Neural cell (in vitro differentiated cells): Measurements from ENCODE around the gene PNPLA2. TPM values are rescaled to one million over a fixed set of nuclear protein-coding genes. Genes with fewer than 3 reads are reported as not detected.

ENCODE experiments used
- H2AFZ ChIP-seq: fragments of 200-600, 300-800 bp; sonication (generic), shearing (Covaris generic); 2 replicates; pipeline ENCODE4 v1.6.0; 2014; ENCODE audit warnings: low read depth, mild to moderate bottlenecking, antibody characterized with exemption, low read length, moderate library complexity
- H3F3A ChIP-seq: fragments of 200-600 bp; shearing (Covaris generic); 2 replicates; pipeline ENCODE4 v1.6.1; 2016; ENCODE audit warnings: mild to moderate bottlenecking, moderate library complexity, mixed read lengths, antibody characterized with exemption, low read length; ENCODE audit not compliant: insufficient read depth, poor library complexity, severe bottlenecking
- H3K27ac ChIP-seq: fragments of 200-600, 300-800 bp; sonication (generic), shearing (Covaris generic); 2 replicates; pipeline ENCODE4 v1.5.1; 2014; ENCODE audit warnings: mild to moderate bottlenecking, low read length, moderate library complexity
- H3K27me3 ChIP-seq: fragments of 300-800, 200-600 bp; sonication (generic), shearing (Covaris generic); 2 replicates; pipeline ENCODE4 v1.6.0; 2014; ENCODE audit warnings: mild to moderate bottlenecking, low read depth, low read length, moderate library complexity; ENCODE audit not compliant: insufficient read depth
- H3K36me3 ChIP-seq: fragments of 300-800, 200-600 bp; sonication (generic), shearing (Covaris generic); 2 replicates; pipeline ENCODE4 v1.5.1; 2014; ENCODE audit warnings: mild to moderate bottlenecking, antibody characterized with exemption, low read length, moderate library complexity; ENCODE audit not compliant: insufficient read depth
- H3K4me2 ChIP-seq: fragments of 300-800, 200-600 bp; sonication (generic), shearing (Covaris generic); 2 replicates; pipeline ENCODE4 v1.6.0; 2014; ENCODE audit warnings: mild to moderate bottlenecking, low read length
- H3K4me3 ChIP-seq: fragments of 300-800, 200-600 bp; sonication (generic), shearing (Covaris generic); 2 replicates; pipeline ENCODE4 v1.5.1; 2014; ENCODE audit warnings: mild to moderate bottlenecking, low read length, moderate library complexity
- H3K79me2 ChIP-seq: fragments of 200-600 bp; shearing (Covaris generic); replicated peaks from 2 replicates; pipeline ENCODE4 v1.6.0; 2014; ENCODE audit warnings: mild to moderate bottlenecking, low read length, moderate library complexity; ENCODE audit not compliant: insufficient read depth
- H3K9ac ChIP-seq: fragments of 300-800, 200-600 bp; sonication (generic), shearing (Covaris generic); 2 replicates; pipeline ENCODE4 v1.6.1; 2016; ENCODE audit warnings: mild to moderate bottlenecking, low read length, mixed read lengths
- H3K9me2 ChIP-seq: fragments of 200-600 bp; shearing (Covaris generic); 2 replicates; pipeline ENCODE4 v1.6.1; 2016; ENCODE audit warnings: mild to moderate bottlenecking, low read length, mixed read lengths; ENCODE audit not compliant: insufficient read depth
- H3K9me3 ChIP-seq: fragments of 200-600, 300-800 bp; sonication (generic), shearing (Covaris generic); 2 replicates; pipeline ENCODE4 v1.6.1; 2016; ENCODE audit warnings: mild to moderate bottlenecking, mixed run types, low read length, moderate library complexity, mixed read lengths
- H4K20me1 ChIP-seq: fragments of 200-600 bp; shearing (Covaris generic); 2 replicates; pipeline ENCODE4 v1.6.1; 2016; ENCODE audit warnings: mild to moderate bottlenecking, mixed run types; ENCODE audit not compliant: insufficient read depth
- EP300 ChIP-seq: fragments of 450-650 bp; conservative IDR thresholded peaks from 2 replicates; pipeline ENCODE4 v1.6.1; 2014; ENCODE audit warnings: antibody characterized with exemption, mild to moderate bottlenecking, moderate library complexity; ENCODE audit not compliant: poor library complexity, severe bottlenecking
- EZH2 ChIP-seq: fragments of 200-600, 300-800 bp; shearing (Covaris generic), sonication (generic); IDR thresholded peaks from 2 replicates; pipeline ENCODE4 v1.6.1; 2014; ENCODE audit warnings: antibody characterized with exemption, low read length, borderline replicate concordance, mild to moderate bottlenecking; ENCODE audit not compliant: insufficient read depth, poor library complexity, severe bottlenecking
- MXI1 ChIP-seq: fragments of 450-650 bp; conservative IDR thresholded peaks from 2 replicates; pipeline ENCODE4 v1.6.1; 2014; ENCODE audit warnings: antibody characterized with exemption, mild to moderate bottlenecking; ENCODE audit not compliant: poor library complexity, severe bottlenecking
- POLR2AphosphoS5 ChIP-seq: IDR thresholded peaks from 2 replicates; pipeline ENCODE4 v1.6.1; 2012
- RAD21 ChIP-seq: fragments of 450-650 bp; conservative IDR thresholded peaks from 2 replicates; pipeline ENCODE4 v1.6.1; 2014; ENCODE audit warnings: antibody characterized with exemption, mild to moderate bottlenecking, moderate library complexity
- SMC3 ChIP-seq: fragments of 450-650 bp; conservative IDR thresholded peaks from 2 replicates; pipeline ENCODE4 v1.6.1; 2014; ENCODE audit warnings: antibody characterized with exemption, mild to moderate bottlenecking, moderate library complexity; ENCODE audit not compliant: poor library complexity
- TAF1 ChIP-seq: IDR thresholded peaks from 2 replicates; pipeline ENCODE4 v1.6.1; 2012; ENCODE audit warnings: low read depth
- polyA plus RNA-seq: library from polyadenylated mRNA; depleted of rRNA; stranded (reverse); fragments of >200 nt; gene quantifications from 2 replicates; pipeline ENCODE4 v1.2.3, GENCODE V29; 2014
- TF ChIP-seq, protein P1 (sequence below): IDR thresholded peaks from 2 replicates; pipeline ENCODE4 v1.6.1; 2012; ENCODE audit warnings: borderline replicate concordance
- TF ChIP-seq, protein P2 (sequence below): fragments of 450-650 bp; IDR thresholded peaks from 2 replicates; pipeline ENCODE4 v1.5.1; 2014; ENCODE audit warnings: antibody characterized with exemption, mild to moderate bottlenecking, moderate library complexity; ENCODE audit not compliant: poor library complexity, severe bottlenecking

Gene PNPLA2
- polyA plus RNA-seq, 1 donor from 2014 or later = 7.8 TPM

GRCh38 chr11:773830-774229, 44.9 kb upstream of the PNPLA2 start:
- Histone ChIP-seq H3K27me3 (no peaks in the 10 kb centered on the region), H3F3A (no peaks in the 10 kb centered on the region), H3K4me3 (no peak overlapping the region), H3K9me2 (no peaks in the 10 kb centered on the region), H3K9ac (no peak overlapping the region), H3K27ac (no peak overlapping the region), H2AFZ (no peak overlapping the region), H3K4me2 (no peak overlapping the region), H3K9me3 (no peaks in the 10 kb centered on the region), H3K79me2 (peaks cover 31% of the 10 kb centered on the region), H4K20me1 (peaks cover 3% of the 10 kb centered on the region), H3K36me3 (no peaks in the 10 kb centered on the region)
- TF ChIP-seq SMC3 (no peak), POLR2AphosphoS5 (no peak), EP300 (no peak), RAD21 (no peak), TAF1 (no peak), EZH2 (no peak), MXI1 (no peak)
- TF ChIP-seq, protein P1, sequence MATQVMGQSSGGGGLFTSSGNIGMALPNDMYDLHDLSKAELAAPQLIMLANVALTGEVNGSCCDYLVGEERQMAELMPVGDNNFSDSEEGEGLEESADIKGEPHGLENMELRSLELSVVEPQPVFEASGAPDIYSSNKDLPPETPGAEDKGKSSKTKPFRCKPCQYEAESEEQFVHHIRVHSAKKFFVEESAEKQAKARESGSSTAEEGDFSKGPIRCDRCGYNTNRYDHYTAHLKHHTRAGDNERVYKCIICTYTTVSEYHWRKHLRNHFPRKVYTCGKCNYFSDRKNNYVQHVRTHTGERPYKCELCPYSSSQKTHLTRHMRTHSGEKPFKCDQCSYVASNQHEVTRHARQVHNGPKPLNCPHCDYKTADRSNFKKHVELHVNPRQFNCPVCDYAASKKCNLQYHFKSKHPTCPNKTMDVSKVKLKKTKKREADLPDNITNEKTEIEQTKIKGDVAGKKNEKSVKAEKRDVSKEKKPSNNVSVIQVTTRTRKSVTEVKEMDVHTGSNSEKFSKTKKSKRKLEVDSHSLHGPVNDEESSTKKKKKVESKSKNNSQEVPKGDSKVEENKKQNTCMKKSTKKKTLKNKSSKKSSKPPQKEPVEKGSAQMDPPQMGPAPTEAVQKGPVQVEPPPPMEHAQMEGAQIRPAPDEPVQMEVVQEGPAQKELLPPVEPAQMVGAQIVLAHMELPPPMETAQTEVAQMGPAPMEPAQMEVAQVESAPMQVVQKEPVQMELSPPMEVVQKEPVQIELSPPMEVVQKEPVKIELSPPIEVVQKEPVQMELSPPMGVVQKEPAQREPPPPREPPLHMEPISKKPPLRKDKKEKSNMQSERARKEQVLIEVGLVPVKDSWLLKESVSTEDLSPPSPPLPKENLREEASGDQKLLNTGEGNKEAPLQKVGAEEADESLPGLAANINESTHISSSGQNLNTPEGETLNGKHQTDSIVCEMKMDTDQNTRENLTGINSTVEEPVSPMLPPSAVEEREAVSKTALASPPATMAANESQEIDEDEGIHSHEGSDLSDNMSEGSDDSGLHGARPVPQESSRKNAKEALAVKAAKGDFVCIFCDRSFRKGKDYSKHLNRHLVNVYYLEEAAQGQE = no peak
- TF ChIP-seq, protein P2, sequence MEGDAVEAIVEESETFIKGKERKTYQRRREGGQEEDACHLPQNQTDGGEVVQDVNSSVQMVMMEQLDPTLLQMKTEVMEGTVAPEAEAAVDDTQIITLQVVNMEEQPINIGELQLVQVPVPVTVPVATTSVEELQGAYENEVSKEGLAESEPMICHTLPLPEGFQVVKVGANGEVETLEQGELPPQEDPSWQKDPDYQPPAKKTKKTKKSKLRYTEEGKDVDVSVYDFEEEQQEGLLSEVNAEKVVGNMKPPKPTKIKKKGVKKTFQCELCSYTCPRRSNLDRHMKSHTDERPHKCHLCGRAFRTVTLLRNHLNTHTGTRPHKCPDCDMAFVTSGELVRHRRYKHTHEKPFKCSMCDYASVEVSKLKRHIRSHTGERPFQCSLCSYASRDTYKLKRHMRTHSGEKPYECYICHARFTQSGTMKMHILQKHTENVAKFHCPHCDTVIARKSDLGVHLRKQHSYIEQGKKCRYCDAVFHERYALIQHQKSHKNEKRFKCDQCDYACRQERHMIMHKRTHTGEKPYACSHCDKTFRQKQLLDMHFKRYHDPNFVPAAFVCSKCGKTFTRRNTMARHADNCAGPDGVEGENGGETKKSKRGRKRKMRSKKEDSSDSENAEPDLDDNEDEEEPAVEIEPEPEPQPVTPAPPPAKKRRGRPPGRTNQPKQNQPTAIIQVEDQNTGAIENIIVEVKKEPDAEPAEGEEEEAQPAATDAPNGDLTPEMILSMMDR = no peak

GRCh38 chr11:774873-775592, 43.7 kb upstream of the PNPLA2 start:
- Histone ChIP-seq H2AFZ (no peak overlapping the region), H3K79me2 (peaks cover 31% of the 10 kb centered on the region), H3K4me2 (no peak overlapping the region), H3K9me3 (no peaks in the 10 kb centered on the region), H3K9me2 (no peaks in the 10 kb centered on the region), H3K9ac (no peak overlapping the region), H3K36me3 (no peaks in the 10 kb centered on the region), H3K4me3 (no peak overlapping the region), H4K20me1 (peaks cover 3% of the 10 kb centered on the region), H3F3A (no peaks in the 10 kb centered on the region), H3K27ac (no peak overlapping the region), H3K27me3 (no peaks in the 10 kb centered on the region)
- TF ChIP-seq EP300 (no peak), TAF1 (no peak), MXI1 (no peak), EZH2 (no peak), POLR2AphosphoS5 (no peak), RAD21 (no peak), SMC3 (no peak)
- TF ChIP-seq, protein P2 = no peak
